GM12878 (cell line): ENCODE measurements around the gene MC3R. TPM values are rescaled to one million over a fixed set of nuclear protein-coding genes. Genes with fewer than 3 reads are reported as not detected.

Experiments
- ATF7 ChIP-seq: fragments of 450-650 bp; IDR thresholded peaks from 2 replicates; pipeline ENCODE4 v1.6.1; 2016; ENCODE audit warnings: low read depth, mild to moderate bottlenecking
- BACH1 ChIP-seq: fragments of 450-650 bp; IDR thresholded peaks from 2 replicates; pipeline ENCODE4 v1.6.1; 2017; ENCODE audit warnings: mild to moderate bottlenecking, borderline replicate concordance
- BMI1 ChIP-seq: fragments of 450-650 bp; IDR thresholded peaks from 2 replicates; pipeline ENCODE4 v1.6.1; 2016; ENCODE audit warnings: mild to moderate bottlenecking, moderate library complexity, borderline replicate concordance
- CHD4 ChIP-seq: fragments of 200-600 bp; sonication (generic); IDR thresholded peaks from 2 replicates; pipeline ENCODE4 v1.6.1; 2016; ENCODE audit warnings: mild to moderate bottlenecking
- DPF2 ChIP-seq: fragments of 450-650 bp; IDR thresholded peaks from 2 replicates; pipeline ENCODE4 v1.6.1; 2017; ENCODE audit warnings: mild to moderate bottlenecking
- ELK1 ChIP-seq: IDR thresholded peaks from 2 replicates; pipeline ENCODE4 v1.6.1; 2012; ENCODE audit warnings: low read depth, low read length, improper control_type of control experiment
- HDAC6 ChIP-seq: fragments of 200-600 bp; sonication (generic); IDR thresholded peaks from one replicate; pipeline ENCODE4 v1.8.0; 2017; ENCODE audit warnings: antibody characterized with exemption; ENCODE audit not compliant: unreplicated experiment
- MTA2 ChIP-seq: fragments of 450-650 bp; IDR thresholded peaks from 2 replicates; pipeline ENCODE4 v1.6.1; 2016; ENCODE audit warnings: low read depth, mild to moderate bottlenecking, moderate library complexity
- NFYA ChIP-seq: IDR thresholded peaks from 2 replicates; pipeline ENCODE4 v1.6.1; 2011; ENCODE audit warnings: low read depth, mild to moderate bottlenecking, low read length, improper control_type of control experiment, borderline replicate concordance
- NFYB ChIP-seq: IDR thresholded peaks from 2 replicates; pipeline ENCODE4 v1.6.1; 2011; ENCODE audit warnings: low read depth, mild to moderate bottlenecking, low read length, improper control_type of control experiment, moderate library complexity; ENCODE audit not compliant: insufficient read depth
- PBX3 ChIP-seq: IDR thresholded peaks from 2 replicates; pipeline ENCODE4 v1.6.1; 2011; ENCODE audit warnings: mild to moderate bottlenecking, low read depth, low read length, moderate library complexity; ENCODE audit not compliant: insufficient replicate concordance
- PML ChIP-seq: IDR thresholded peaks from 2 replicates; pipeline ENCODE4 v1.6.1; 2012; ENCODE audit warnings: low read length, inconsistent platforms
- RAD21 ChIP-seq: IDR thresholded peaks from 2 replicates; pipeline ENCODE4 v1.6.1; 2011; ENCODE audit warnings: mild to moderate bottlenecking, low read depth, low read length, moderate library complexity; ENCODE audit not compliant: insufficient read depth
- RUNX3 ChIP-seq: IDR thresholded peaks from 2 replicates; pipeline ENCODE4 v1.6.1; 2012; ENCODE audit warnings: low read length, inconsistent platforms
- SP1 ChIP-seq: IDR thresholded peaks from one replicate; pipeline ENCODE4 v1.6.1; 2011; ENCODE audit warnings: low read depth, low read length
- STAT3 ChIP-seq: IDR thresholded peaks from 2 replicates; pipeline ENCODE4 v1.6.1; 2011; ENCODE audit warnings: low read depth, low read length, improper control_type of control experiment
- USF2 ChIP-seq: IDR thresholded peaks from 2 replicates; pipeline ENCODE4 v1.6.1; 2011; ENCODE audit warnings: low read depth, low read length, improper control_type of control experiment, borderline replicate concordance
- ZNF592 ChIP-seq: fragments of 450-650 bp; IDR thresholded peaks from 2 replicates; pipeline ENCODE4 v1.6.1; 2017; ENCODE audit warnings: mild to moderate bottlenecking, moderate library complexity
- ZNF687 ChIP-seq: fragments of 450-650 bp; IDR thresholded peaks from 2 replicates; pipeline ENCODE4 v1.6.1; 2017; ENCODE audit warnings: mild to moderate bottlenecking, moderate library complexity
- polyA plus RNA-seq, 11 experiments: library from polyadenylated mRNA; depleted of rRNA in 4 of 11; unstranded in 6 of 11; stranded (reverse) in 5 of 11; fragments of >200 nt; fragmentation: Nextera tagmentation in 4 of 11; fragmentation: Illumina TruSeq in 1 of 11; extraction: Ambion mirVana in 4 of 11; extraction: Trizol in 1 of 11; gene quantifications; 1 replicate in 1 of 11; 2 replicates in 10 of 11; pipeline versions ENCODE4 v1.2.1 to v1.2.3, GENCODE V29; 2011 to 2016; ENCODE audit warnings: inconsistent platforms in 2 of 11, missing spikeins in 2 of 11, low read depth in 1 of 11
- total RNA-seq, 4 experiments: library from RNA; depleted of rRNA in 3 of 4; stranded (reverse); fragments of >200 nt in 3 of 4; fragmentation: Illumina TruSeq in 1 of 4; extraction: Trizol in 1 of 4; gene quantifications; 2 replicates each; pipeline versions ENCODE4 v1.2.1 to v1.2.3, GENCODE V29; 2013 to 2021

The MC3R gene
- total and polyA plus RNA-seq, 10 of the 15 experiments (the other 5 are each of a cell fraction or from before 2014, with no cell fraction given) = not detected

- no peak for TF ChIP-seq ZNF592
- no peak for TF ChIP-seq SP1
- no peak for TF ChIP-seq STAT3
- peak; percentile 62 for TF ChIP-seq PBX3
- TF ChIP-seq HDAC6 = no peak
- no peak for TF ChIP-seq BMI1
- TF ChIP-seq NFYB = no peak
- TF ChIP-seq BACH1 = no peak
- no peak for TF ChIP-seq RUNX3
- TF ChIP-seq ATF7 = no peak
- peak; percentile 51 for TF ChIP-seq RAD21
- TF ChIP-seq CHD4 = no peak
- no peak for TF ChIP-seq DPF2
- TF ChIP-seq MTA2 = no peak
- no peak for TF ChIP-seq NFYA
- no peak for TF ChIP-seq PML
- TF ChIP-seq ELK1 = no peak
- no peak for TF ChIP-seq ZNF687
- no peak for TF ChIP-seq USF2
These were observed at the start of gene MC3R (continued) for GRCh38 chr20:56247954-56248782.
